HepG2 (cell line): ENCODE data around the gene SNRPN. TPM values are rescaled to one million over a fixed set of nuclear protein-coding genes. Genes with fewer than 3 reads are reported as not detected.

Source experiments
- ATAC-seq: fragments of 200-7000 bp; cut with Tn5 transposase; 3 replicates; pipeline ENCODE4 v1.9.1; 2020; ENCODE audit warnings: mild to moderate bottlenecking, moderate library complexity
- BruUV-seq: library from RNA; stranded (reverse); fragments of 400-500 nt; replicated peaks from 2 replicates; lab custom pipeline; 2021; lab: Mats Ljungman, UMichigan
- CTCF ChIA-PET: fragments of 300-600 bp; formaldehyde crosslinking; extraction: SDS; loops from one replicate; lab custom pipeline; 2021; ENCODE audit warnings: low total read pairs, inconsistent platforms, low intra/inter-chr PET ratio; lab: Yijun Ruan, JAX
- POLR2A ChIA-PET: fragments of 350-600 bp; sonication (Branson Sonifier 250); formaldehyde crosslinking; loops from one replicate; lab custom pipeline; 2020; ENCODE audit warnings: antibody characterized with exemption, inconsistent platforms; lab: Yijun Ruan, JAX
- DNase-seq: peaks from one replicate; pipeline ENCODE4 v3.0.0-alpha.2; 2015; ENCODE audit warnings: low spot score
- FAIRE-seq: peaks from 3 replicates; lab custom pipeline; 2011; peaks lifted over from hg19 to GRCh38; lab: Jason Lieb, UNC
- H2AFZ ChIP-seq: one replicate; pipeline ENCODE4 v1.6.1; 2011; ENCODE audit warnings: low read length, inconsistent platforms
- H3K27ac ChIP-seq: fragments of 300-600 bp; 3 replicates; pipeline ENCODE4 v1.8.0; 2011; ENCODE audit warnings: mixed run types, mild to moderate bottlenecking, mixed read lengths, low read length, inconsistent platforms; ENCODE audit not compliant: insufficient read depth; ENCODE audit errors: extremely low read length
- H3K27me3 ChIP-seq, 2 experiments: fragments of 200-600 bp in 1 of 2; 2 replicates in 1 of 2; 3 replicates in 1 of 2; pipeline versions ENCODE4 v1.6.0 to v1.8.0; 2011; ENCODE audit warnings: low read length in 2 of 2, mild to moderate bottlenecking in 2 of 2, moderate library complexity in 2 of 2, inconsistent platforms in 1 of 2; ENCODE audit not compliant: insufficient read depth in 2 of 2, control insufficient read depth in 1 of 2
- H3K36me3 ChIP-seq, 2 experiments: fragments of 200-600 bp in 1 of 2; replicated peaks in 1 of 2; 2 replicates in 1 of 2; 3 replicates in 1 of 2; pipeline versions ENCODE4 v1.5.1 to v1.8.0; 2011; ENCODE audit warnings: low read length in 2 of 2, inconsistent platforms in 1 of 2; ENCODE audit not compliant: insufficient read depth in 2 of 2, control insufficient read depth in 1 of 2
- H3K4me1 ChIP-seq: 2 replicates; pipeline ENCODE4 v1.5.1; 2012; ENCODE audit warnings: low read length, inconsistent platforms; ENCODE audit not compliant: insufficient read depth
- H3K4me2 ChIP-seq: 2 replicates; pipeline ENCODE4 v1.6.0; 2011; ENCODE audit warnings: low read depth, low read length, inconsistent platforms
- H3K4me3 ChIP-seq, 3 experiments: fragments of 200-600 bp in 1 of 3; sonication (generic), shearing (Covaris generic) in 1 of 3; replicated peaks in 1 of 3; 2 replicates each; pipeline ENCODE4 v1.5.1; 2011 to 2016; ENCODE audit warnings: low read length in 3 of 3, inconsistent platforms in 2 of 3, low read depth in 2 of 3, mild to moderate bottlenecking in 2 of 3, control low read depth in 1 of 3, mixed read lengths in 1 of 3; ENCODE audit not compliant: insufficient read depth in 1 of 3
- H3K79me2 ChIP-seq: one replicate; pipeline ENCODE4 v1.6.1; 2011; ENCODE audit warnings: low read length, inconsistent platforms; ENCODE audit not compliant: insufficient read depth
- H3K9ac ChIP-seq: 2 replicates; pipeline ENCODE4 v1.6.0; 2011; ENCODE audit warnings: mild to moderate bottlenecking, low read depth, low read length, inconsistent platforms; ENCODE audit not compliant: insufficient read depth
- H3K9me3 ChIP-seq: 2 replicates; pipeline ENCODE4 v1.5.1; 2012; ENCODE audit warnings: mild to moderate bottlenecking, low read length
- H4K20me1 ChIP-seq: 2 replicates; pipeline ENCODE4 v1.6.0; 2011; ENCODE audit warnings: inconsistent platforms, mild to moderate bottlenecking, low read length, moderate library complexity; ENCODE audit not compliant: insufficient read depth
- FOXP1 ChIP-seq, 2 experiments: fragments of 450-650 bp in 1 of 2; IDR thresholded peaks; 2 replicates each; pipeline ENCODE4 v1.6.1; 2017 to 2018; ENCODE audit warnings: antibody characterized with exemption in 1 of 2
- MIXL1 ChIP-seq: IDR thresholded peaks from 2 replicates; pipeline ENCODE4 v1.6.1; 2016
- MTF1 ChIP-seq: sonication (generic); formaldehyde crosslinking; IDR thresholded peaks from 2 replicates; pipeline ENCODE4 v1.5.0; 2020; ENCODE audit warnings: missing genetic modification reagents
- RFXANK ChIP-seq: IDR thresholded peaks from 2 replicates; pipeline ENCODE4 v1.6.1; 2016
- SMARCE1 ChIP-seq: fragments of 450-650 bp; IDR thresholded peaks from 2 replicates; pipeline ENCODE4 v1.6.1; 2017; ENCODE audit warnings: borderline replicate concordance
- ZFP41 ChIP-seq: sonication (generic); formaldehyde crosslinking; IDR thresholded peaks from 2 replicates; pipeline ENCODE4 v1.4.0; 2020; ENCODE audit warnings: mild to moderate bottlenecking, missing genetic modification reagents, borderline replicate concordance
- ZNF160 ChIP-seq: sonication (generic); formaldehyde crosslinking; IDR thresholded peaks from 2 replicates; pipeline ENCODE4 v1.8.0; 2022; ENCODE audit warnings: mild to moderate bottlenecking, inconsistent platforms, missing genetic modification reagents
- ZNF451 ChIP-seq: sonication (generic); formaldehyde crosslinking; IDR thresholded peaks from 2 replicates; pipeline ENCODE4 v1.5.0; 2020; ENCODE audit warnings: mild to moderate bottlenecking, missing genetic modification reagents
- ZNF567 ChIP-seq: sonication (generic); formaldehyde crosslinking; IDR thresholded peaks from 2 replicates; pipeline ENCODE4 v1.8.1; 2023; ENCODE audit warnings: mild to moderate bottlenecking, missing genetic modification reagents, borderline replicate concordance
- ZNF850 ChIP-seq: sonication (generic); formaldehyde crosslinking; conservative IDR thresholded peaks from 2 replicates; pipeline ENCODE4 v1.9.0; 2021; ENCODE audit warnings: mild to moderate bottlenecking, missing genetic modification reagents
- ZSCAN9 ChIP-seq: IDR thresholded peaks from 2 replicates; pipeline ENCODE4 v1.6.1; 2016; ENCODE audit warnings: borderline replicate concordance
- WGBS: methylation state at CpG from one replicate; pipeline ENCODE4 v1.1.6; 2017; ENCODE audit warnings: low lambda C conversion rate; 5-methylcytosine and 5-hydroxymethylcytosine counted together
- in situ Hi-C: cut with HindIII; loops from 2 replicates; pipeline ENCODE4 v1.10.0; 2017; ENCODE audit warnings: low pct_unique_long_range_greater_than_20kb; ENCODE audit not compliant: extremely low pct_ligation_motif_present
- intact Hi-C: fragments of 100-400 bp; cut with micrococcal nuclease; formaldehyde crosslinking; loops from one replicate; pipeline ENCODE4 v1.10.0; 2022; ENCODE audit not compliant: unreplicated experiment
- polyA plus RNA-seq, 8 experiments: library from polyadenylated mRNA; depleted of rRNA in 3 of 8; stranded (reverse) in 7 of 8; unstranded in 1 of 8; fragments of >200 nt; fragmentation: Illumina TruSeq in 4 of 8; extraction: Trizol in 4 of 8; gene quantifications; 2 replicates each; pipeline versions ENCODE4 v1.2.1 to v1.2.3, GENCODE V29; 2011 to 2016; ENCODE audit warnings: low read depth in 4 of 8, missing spikeins in 1 of 8, mixed read lengths in 1 of 8; ENCODE audit not compliant: insufficient read depth in 1 of 8
- total RNA-seq, 5 experiments: library from RNA; depleted of rRNA; stranded (reverse); fragments of >200 nt; fragmentation: Illumina TruSeq; extraction: Trizol; gene quantifications; 2 replicates each; pipeline ENCODE4 v1.2.3, GENCODE V29; 2016; ENCODE audit warnings: low read depth in 1 of 5
- TF ChIP-seq, protein P1 (sequence below): sonication (generic); formaldehyde crosslinking; IDR thresholded peaks from 2 replicates; pipeline ENCODE4 v1.5.1; 2020; ENCODE audit warnings: missing genetic modification reagents, mild to moderate bottlenecking, borderline replicate concordance
- TF ChIP-seq, protein P2 (sequence below): sonication (generic); formaldehyde crosslinking; IDR thresholded peaks from 2 replicates; pipeline ENCODE4 v1.4.0; 2020; ENCODE audit warnings: missing genetic modification reagents, mild to moderate bottlenecking, borderline replicate concordance
- TF ChIP-seq, protein P3 (sequence below): sonication (generic); formaldehyde crosslinking; IDR thresholded peaks from 2 replicates; pipeline ENCODE4 v1.8.1; 2023; ENCODE audit warnings: missing genetic modification reagents, inconsistent platforms, borderline replicate concordance
- TF ChIP-seq, protein P4 (sequence below): sonication (generic); formaldehyde crosslinking; IDR thresholded peaks from 2 replicates; pipeline ENCODE4 v1.9.0; 2021; ENCODE audit warnings: missing genetic modification reagents, borderline replicate concordance

The SNRPN gene
- total and polyA plus RNA-seq, 2 of the 13 experiments (the other 11 are each of a cell fraction or from before 2014, with no cell fraction given): 133 to 212 TPM

DNA sequence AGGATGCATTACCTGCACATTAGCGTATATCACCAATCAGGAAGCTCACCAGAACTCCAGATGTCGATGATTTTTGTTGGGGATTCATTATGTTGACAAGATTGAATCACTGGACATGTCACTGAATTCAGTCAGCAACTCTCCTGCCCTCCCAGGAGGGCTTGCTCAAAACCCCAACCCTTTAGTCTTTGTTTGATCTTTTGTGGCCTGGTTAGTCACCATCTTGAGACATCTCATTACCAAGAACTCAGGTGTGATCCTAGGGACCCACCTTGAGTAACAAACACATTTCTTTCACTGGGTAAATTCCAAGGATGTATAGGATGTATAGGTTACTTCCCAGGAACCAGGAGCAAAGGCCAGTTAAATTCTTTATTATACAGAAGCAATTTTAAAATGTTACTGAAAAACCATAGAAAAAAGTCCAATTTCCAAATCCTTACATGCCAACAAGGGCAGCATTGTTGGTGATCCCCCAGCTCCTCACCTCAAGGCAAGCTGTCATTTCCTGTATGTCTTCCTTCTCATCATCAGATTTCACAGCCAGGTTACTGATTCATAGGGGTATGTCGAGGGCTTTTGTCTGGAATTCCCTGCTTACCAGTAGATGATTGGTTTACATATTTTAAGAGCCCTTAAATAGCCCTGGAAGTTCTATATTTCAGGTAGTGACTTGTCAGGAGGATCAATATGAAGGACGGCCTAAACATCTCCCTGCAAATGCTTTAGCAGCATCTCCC is 11.7 kb downstream of the SNRPN start (continued):
- TF ChIP-seq ZSCAN9 (no peak), SMARCE1 (no peak), MIXL1 (CRISPR knock-in tag) (no peak), MTF1 (CRISPR knock-in tag) (no peak)

DNA sequence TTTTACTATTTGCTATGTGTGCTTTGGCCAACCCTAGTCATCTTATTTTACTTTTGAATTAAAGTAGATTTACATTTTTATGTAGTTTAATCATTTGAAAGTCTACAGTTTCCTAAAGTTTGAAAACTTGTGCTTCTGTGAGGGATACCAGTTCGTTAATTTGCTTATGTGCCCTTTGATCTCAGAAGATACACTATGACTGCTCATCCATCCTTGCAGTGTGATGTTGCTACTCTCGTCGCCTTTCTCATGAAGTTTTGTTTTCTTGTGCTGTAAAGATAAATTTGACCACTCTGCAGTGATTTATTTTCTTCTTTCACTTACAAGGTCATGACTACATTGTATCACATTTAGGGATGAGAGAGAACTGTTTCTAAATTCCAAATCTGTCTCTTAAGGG is 16.3 kb downstream of the SNRPN start:
- no peak overlapping the region for H3K27ac ChIP-seq
- H3K4me2 ChIP-seq: no peak overlapping the region
- no peaks in the 10 kb centered on the region for H4K20me1 ChIP-seq
- peaks cover 58% of the 10 kb centered on the region for H3K9me3 ChIP-seq
- no peaks in the 10 kb centered on the region for H3K27me3 ChIP-seq
- H3K4me1 ChIP-seq: no peaks in the 10 kb centered on the region
- in situ Hi-C loops: no loop called here
- POLR2A ChIA-PET: no interaction called here
- no peak overlapping the region for H3K4me3 ChIP-seq
- WGBS: 62% methylated on average over 3 of the region's 3 CpGs
- CTCF ChIA-PET: no interaction called here
- H3K79me2 ChIP-seq: peaks cover 6% of the 10 kb centered on the region
- FAIRE-seq (no peak), ATAC-seq (no peak), DNase-seq (no peak)
- no peak overlapping the region for H2AFZ ChIP-seq
- intact Hi-C loops: no loop called here
- peaks cover 0 to 33% of the 10 kb centered on the region in 2 experiments; a peak in 3 of 5 replicates for H3K36me3 ChIP-seq
- no TSS peak for BruUV-seq
- H3K9ac ChIP-seq: no peak overlapping the region
- TF ChIP-seq ZFP41 (CRISPR knock-in tag): no peak
- TF ChIP-seq, protein P1, sequence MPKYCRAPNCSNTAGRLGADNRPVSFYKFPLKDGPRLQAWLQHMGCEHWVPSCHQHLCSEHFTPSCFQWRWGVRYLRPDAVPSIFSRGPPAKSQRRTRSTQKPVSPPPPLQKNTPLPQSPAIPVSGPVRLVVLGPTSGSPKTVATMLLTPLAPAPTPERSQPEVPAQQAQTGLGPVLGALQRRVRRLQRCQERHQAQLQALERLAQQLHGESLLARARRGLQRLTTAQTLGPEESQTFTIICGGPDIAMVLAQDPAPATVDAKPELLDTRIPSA (CRISPR knock-in tag): no peak
- no peak for TF ChIP-seq ZNF567
- TF ChIP-seq, protein P2, sequence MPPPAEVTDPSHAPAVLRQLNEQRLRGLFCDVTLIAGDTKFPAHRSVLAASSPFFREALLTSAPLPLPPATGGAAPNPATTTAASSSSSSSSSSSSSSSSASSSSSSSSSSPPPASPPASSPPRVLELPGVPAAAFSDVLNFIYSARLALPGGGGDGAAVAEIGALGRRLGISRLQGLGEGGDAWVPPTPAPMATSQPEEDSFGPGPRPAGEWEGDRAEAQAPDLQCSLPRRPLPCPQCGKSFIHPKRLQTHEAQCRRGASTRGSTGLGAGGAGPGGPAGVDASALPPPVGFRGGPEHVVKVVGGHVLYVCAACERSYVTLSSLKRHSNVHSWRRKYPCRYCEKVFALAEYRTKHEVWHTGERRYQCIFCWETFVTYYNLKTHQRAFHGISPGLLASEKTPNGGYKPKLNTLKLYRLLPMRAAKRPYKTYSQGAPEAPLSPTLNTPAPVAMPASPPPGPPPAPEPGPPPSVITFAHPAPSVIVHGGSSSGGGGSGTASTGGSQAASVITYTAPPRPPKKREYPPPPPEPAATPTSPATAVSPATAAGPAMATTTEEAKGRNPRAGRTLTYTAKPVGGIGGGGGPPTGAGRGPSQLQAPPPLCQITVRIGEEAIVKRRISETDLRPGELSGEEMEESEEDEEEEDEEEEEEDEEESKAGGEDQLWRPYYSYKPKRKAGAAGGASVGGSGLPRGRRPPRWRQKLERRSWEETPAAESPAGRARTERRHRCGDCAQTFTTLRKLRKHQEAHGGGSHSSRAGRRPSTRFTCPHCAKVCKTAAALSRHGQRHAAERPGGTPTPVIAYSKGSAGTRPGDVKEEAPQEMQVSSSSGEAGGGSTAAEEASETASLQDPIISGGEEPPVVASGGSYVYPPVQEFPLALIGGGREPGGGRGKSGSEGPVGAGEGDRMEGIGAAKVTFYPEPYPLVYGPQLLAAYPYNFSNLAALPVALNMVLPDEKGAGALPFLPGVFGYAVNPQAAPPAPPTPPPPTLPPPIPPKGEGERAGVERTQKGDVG (CRISPR knock-in tag): no peak
- TF ChIP-seq FOXP1 (IDR thresholded peaks at IDR 0.05): no peak
- TF ChIP-seq FOXP1 (CRISPR knock-in tag; IDR thresholded peaks at IDR 0.05): no peak
- TF ChIP-seq, protein P3, sequence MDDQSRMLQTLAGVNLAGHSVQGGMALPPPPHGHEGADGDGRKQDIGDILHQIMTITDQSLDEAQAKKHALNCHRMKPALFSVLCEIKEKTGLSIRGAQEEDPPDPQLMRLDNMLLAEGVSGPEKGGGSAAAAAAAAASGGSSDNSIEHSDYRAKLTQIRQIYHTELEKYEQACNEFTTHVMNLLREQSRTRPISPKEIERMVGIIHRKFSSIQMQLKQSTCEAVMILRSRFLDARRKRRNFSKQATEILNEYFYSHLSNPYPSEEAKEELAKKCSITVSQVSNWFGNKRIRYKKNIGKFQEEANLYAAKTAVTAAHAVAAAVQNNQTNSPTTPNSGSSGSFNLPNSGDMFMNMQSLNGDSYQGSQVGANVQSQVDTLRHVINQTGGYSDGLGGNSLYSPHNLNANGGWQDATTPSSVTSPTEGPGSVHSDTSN (CRISPR knock-in tag): no peak
- TF ChIP-seq RFXANK (CRISPR knock-in tag): no peak
- TF ChIP-seq, protein P4, sequence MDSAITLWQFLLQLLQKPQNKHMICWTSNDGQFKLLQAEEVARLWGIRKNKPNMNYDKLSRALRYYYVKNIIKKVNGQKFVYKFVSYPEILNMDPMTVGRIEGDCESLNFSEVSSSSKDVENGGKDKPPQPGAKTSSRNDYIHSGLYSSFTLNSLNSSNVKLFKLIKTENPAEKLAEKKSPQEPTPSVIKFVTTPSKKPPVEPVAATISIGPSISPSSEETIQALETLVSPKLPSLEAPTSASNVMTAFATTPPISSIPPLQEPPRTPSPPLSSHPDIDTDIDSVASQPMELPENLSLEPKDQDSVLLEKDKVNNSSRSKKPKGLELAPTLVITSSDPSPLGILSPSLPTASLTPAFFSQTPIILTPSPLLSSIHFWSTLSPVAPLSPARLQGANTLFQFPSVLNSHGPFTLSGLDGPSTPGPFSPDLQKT (CRISPR knock-in tag): no peak
- TF ChIP-seq ZNF850 (CRISPR knock-in tag): no peak
- no peak for TF ChIP-seq ZNF160 (CRISPR knock-in tag)
- no peak for TF ChIP-seq ZNF451
